ENCODE measurements around the gene SETD2.

SETD2 gene

DNA sequence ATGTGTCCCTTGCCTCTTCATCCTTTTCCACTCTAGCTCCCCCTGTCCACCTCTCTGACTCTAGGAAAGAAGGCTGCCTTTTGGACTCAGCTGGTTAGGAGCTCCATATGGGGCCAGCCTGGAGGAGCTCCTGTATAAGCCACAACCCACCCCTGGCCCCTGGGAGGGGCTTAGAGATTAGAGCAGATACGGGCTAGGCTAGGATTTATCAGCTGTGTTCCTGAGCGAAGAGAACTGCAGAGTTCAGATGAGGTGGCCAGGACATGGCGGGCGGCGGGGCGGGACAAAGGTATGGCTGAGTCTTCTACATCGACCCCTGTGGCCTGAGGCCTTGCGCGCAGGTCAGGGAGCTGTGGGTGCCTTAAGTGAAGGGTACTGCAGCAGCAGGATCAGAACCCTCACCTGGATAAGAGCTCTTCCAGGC, 176.6 kb downstream of the SETD2 start:
- no CpG with 5 or more reads among the region's 9 CpGs for WGBS (ENCODE audit: extremely low coverage, insufficient coverage, low lambda C conversion rate)

DNA sequence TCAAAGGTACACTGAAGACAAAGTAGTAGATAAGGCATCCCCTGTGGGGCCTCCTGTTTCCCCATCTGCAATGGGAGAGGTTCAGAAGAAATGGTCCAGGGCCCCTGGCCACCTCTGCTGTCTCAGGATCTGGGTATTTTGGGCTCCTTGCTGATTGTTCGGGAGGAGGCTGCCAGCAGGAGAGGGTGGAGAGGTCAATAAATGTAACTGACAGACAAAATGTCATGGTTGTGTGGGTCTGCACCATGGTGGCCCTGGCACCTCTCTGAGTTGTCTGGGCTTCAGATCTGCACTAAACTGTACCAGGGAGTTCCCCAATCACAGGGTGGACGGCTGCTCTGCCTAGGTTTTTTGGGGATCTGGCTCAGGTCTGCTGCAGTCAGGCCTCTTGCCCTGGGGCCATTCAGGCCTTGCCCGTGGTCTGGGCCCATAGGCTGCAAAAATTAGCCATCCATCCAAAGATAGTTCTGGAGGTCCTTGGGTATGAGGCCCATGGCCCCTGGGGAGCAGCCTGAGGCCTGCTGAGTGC, 177.1 kb downstream of the SETD2 start:
- no peak overlapping the region for H2BK120ac ChIP-seq (ENCODE audit: low read depth, low read length)
- peak overlapping the region; percentile 32 for H2BK5ac ChIP-seq (ENCODE audit: low read length)
- no peaks in the 10 kb centered on the region for H3K36me3 ChIP-seq (ENCODE audit: control insufficient read depth, insufficient read depth, low read length)
- no peak overlapping the region for H3K4ac ChIP-seq (ENCODE audit: low read depth, low read length)
- H4K5ac ChIP-seq (ENCODE audit: low read length): no peak overlapping the region
- H3K79me2 ChIP-seq (ENCODE audit: control insufficient read depth, insufficient read depth, low read length): no peaks in the 10 kb centered on the region
- H3K4me1 ChIP-seq (ENCODE audit: control insufficient read depth, low read depth, low read length): peaks cover 14% of the 10 kb centered on the region
- H3K4me3 ChIP-seq (ENCODE audit: low read length): no peak overlapping the region
- H3K27ac ChIP-seq (ENCODE audit: low read depth, low read length): no peak overlapping the region
- no peak overlapping the region for H2BK15ac ChIP-seq (replicated peaks; ENCODE audit: low read depth)
- H3K23ac ChIP-seq (ENCODE audit: low read length): no peak overlapping the region
- no peak overlapping the region for H4K8ac ChIP-seq (ENCODE audit: low read depth, low read length)
- peak overlapping the region; percentile 47 for H3K9ac ChIP-seq (ENCODE audit: low read length)
- no peak for DNase-seq
- no peak overlapping the region for H2AK5ac ChIP-seq (ENCODE audit: low read length)
- H3K4me2 ChIP-seq (ENCODE audit: low read length): no peak overlapping the region
- H3K18ac ChIP-seq (ENCODE audit: low read length): no peak overlapping the region
- no peaks in the 10 kb centered on the region for H3K79me1 ChIP-seq (ENCODE audit: low read length)
- no CpG with 5 or more reads among the region's 3 CpGs for WGBS (ENCODE audit: extremely low coverage, insufficient coverage, low lambda C conversion rate)
- no peaks in the 10 kb centered on the region for H3K27me3 ChIP-seq (ENCODE audit: insufficient read depth, low read length, poor library complexity)
- H3K56ac ChIP-seq (ENCODE audit: low read length): peak overlapping the region; percentile 37

More for the DNA sequence above, 176.6 kb downstream of the SETD2 start:
- peak overlapping the region; percentile 47 for H3K9ac ChIP-seq (ENCODE audit: low read length)
- no peak overlapping the region for H4K5ac ChIP-seq (ENCODE audit: low read length)
- peak overlapping the region; percentile 72 for H3K56ac ChIP-seq (ENCODE audit: low read length)
- peaks cover 14% of the 10 kb centered on the region for H3K4me1 ChIP-seq (ENCODE audit: control insufficient read depth, low read depth, low read length)
- H2AK5ac ChIP-seq (ENCODE audit: low read length): no peak overlapping the region
- H3K36me3 ChIP-seq (ENCODE audit: control insufficient read depth, insufficient read depth, low read length): no peaks in the 10 kb centered on the region
- H3K23ac ChIP-seq (ENCODE audit: low read length): no peak overlapping the region
- no peak overlapping the region for H3K27ac ChIP-seq (ENCODE audit: low read depth, low read length)
- H3K27me3 ChIP-seq (ENCODE audit: insufficient read depth, low read length, poor library complexity): no peaks in the 10 kb centered on the region
- H2BK5ac ChIP-seq (ENCODE audit: low read length): no peak overlapping the region
- H2BK15ac ChIP-seq (replicated peaks; ENCODE audit: low read depth): no peak overlapping the region
- no peaks in the 10 kb centered on the region for H3K79me2 ChIP-seq (ENCODE audit: control insufficient read depth, insufficient read depth, low read length)
- DNase-seq: peak; percentile 89
- no peak overlapping the region for H2BK120ac ChIP-seq (ENCODE audit: low read depth, low read length)
- no peak overlapping the region for H3K4ac ChIP-seq (ENCODE audit: low read depth, low read length)
- peak overlapping the region; percentile 42 for H3K18ac ChIP-seq (ENCODE audit: low read length)
- no peak overlapping the region for H4K8ac ChIP-seq (ENCODE audit: low read depth, low read length)
- H3K79me1 ChIP-seq (ENCODE audit: low read length): no peaks in the 10 kb centered on the region
- H3K4me2 ChIP-seq (ENCODE audit: low read length): no peak overlapping the region
- no peak overlapping the region for H3K4me3 ChIP-seq (ENCODE audit: low read length)

DNA sequence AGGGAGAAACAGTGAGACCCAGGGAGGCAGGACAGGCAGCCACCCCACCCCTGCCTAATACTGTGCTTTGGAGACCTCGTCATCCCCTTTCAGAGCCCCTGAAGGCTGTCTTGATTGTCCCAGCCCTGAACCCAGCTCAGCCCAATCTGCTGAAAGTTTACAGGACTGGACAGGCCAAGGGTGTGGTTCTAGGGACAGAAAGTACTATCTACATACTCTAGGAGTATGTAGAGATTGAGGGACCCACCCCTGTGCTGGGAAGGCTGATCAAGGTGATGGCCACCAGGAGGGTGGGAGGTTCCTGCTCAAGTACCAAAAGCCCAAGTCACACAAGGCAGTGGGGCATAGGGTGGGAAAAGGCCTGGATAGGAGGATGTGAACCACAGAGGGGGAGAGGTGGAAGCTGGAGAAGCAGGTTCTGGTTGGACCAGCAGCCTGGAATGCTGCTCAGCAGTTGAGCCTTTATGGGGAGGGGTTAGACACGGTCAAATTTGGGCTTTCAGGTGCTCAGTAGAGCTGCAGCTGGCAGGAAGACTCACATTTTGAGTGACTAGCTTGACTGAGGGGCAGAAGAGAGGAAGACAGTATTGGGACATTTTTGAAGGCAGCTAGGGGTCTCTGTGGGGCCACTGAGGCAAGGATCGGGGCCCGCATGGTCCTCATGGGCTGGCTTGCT, 177.7 kb downstream of the SETD2 start:
- WGBS (ENCODE audit: extremely low coverage, insufficient coverage, low lambda C conversion rate): no CpG with 5 or more reads among the region's 4 CpGs
- no peak for DNase-seq
- H3K18ac ChIP-seq (ENCODE audit: low read length): no peak overlapping the region
- H3K56ac ChIP-seq (ENCODE audit: low read length): no peak overlapping the region
- no peak overlapping the region for H3K23ac ChIP-seq (ENCODE audit: low read length)
- H2BK120ac ChIP-seq (ENCODE audit: low read depth, low read length): no peak overlapping the region
- H3K9ac ChIP-seq (ENCODE audit: low read length): no peak overlapping the region
- no peak overlapping the region for H2BK15ac ChIP-seq (replicated peaks; ENCODE audit: low read depth)
- no peak overlapping the region for H4K8ac ChIP-seq (ENCODE audit: low read depth, low read length)
- peaks cover 18% of the 10 kb centered on the region for H3K4me1 ChIP-seq (ENCODE audit: control insufficient read depth, low read depth, low read length)
- H3K79me2 ChIP-seq (ENCODE audit: control insufficient read depth, insufficient read depth, low read length): no peaks in the 10 kb centered on the region
- no peak overlapping the region for H3K4ac ChIP-seq (ENCODE audit: low read depth, low read length)
- no peak overlapping the region for H3K4me2 ChIP-seq (ENCODE audit: low read length)
- H2AK5ac ChIP-seq (ENCODE audit: low read length): no peak overlapping the region
- no peak overlapping the region for H4K5ac ChIP-seq (ENCODE audit: low read length)
- H3K79me1 ChIP-seq (ENCODE audit: low read length): no peaks in the 10 kb centered on the region
- H3K27me3 ChIP-seq (ENCODE audit: insufficient read depth, low read length, poor library complexity): no peaks in the 10 kb centered on the region
- H3K27ac ChIP-seq (ENCODE audit: low read depth, low read length): no peak overlapping the region
- H3K4me3 ChIP-seq (ENCODE audit: low read length): no peak overlapping the region
- H2BK5ac ChIP-seq (ENCODE audit: low read length): no peak overlapping the region
- no peaks in the 10 kb centered on the region for H3K36me3 ChIP-seq (ENCODE audit: control insufficient read depth, insufficient read depth, low read length)

DNA sequence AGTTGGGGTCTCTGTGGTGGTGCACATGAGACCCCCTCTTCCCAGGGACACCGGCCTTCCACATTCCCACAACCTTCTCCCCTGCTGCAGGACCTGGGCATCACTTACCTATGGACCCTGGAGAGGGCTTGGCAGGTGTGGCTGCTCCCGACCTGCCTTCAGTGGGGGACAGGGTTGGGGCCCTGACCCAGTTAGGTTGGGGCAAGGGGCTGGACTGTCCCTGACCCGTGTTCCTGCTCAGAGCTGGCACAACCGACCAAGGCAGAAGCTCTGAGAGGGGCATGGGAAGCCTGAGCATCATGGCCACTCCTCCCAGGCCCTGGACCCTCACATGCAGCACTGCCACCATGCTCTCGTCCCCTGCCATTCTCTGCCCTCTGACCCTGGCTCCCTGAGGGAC, 178.3 kb downstream of the SETD2 start:
- WGBS (ENCODE audit: extremely low coverage, insufficient coverage, low lambda C conversion rate): no CpG with 5 or more reads among the region's 5 CpGs
- Histone ChIP-seq H2BK15ac (replicated peaks; ENCODE audit: low read depth) (no peak overlapping the region), H3K36me3 (ENCODE audit: control insufficient read depth, insufficient read depth, low read length) (no peaks in the 10 kb centered on the region), H2BK5ac (ENCODE audit: low read length) (no peak overlapping the region), H3K4me1 (ENCODE audit: control insufficient read depth, low read depth, low read length) (peaks cover 18% of the 10 kb centered on the region), H3K23ac (ENCODE audit: low read length) (no peak overlapping the region), H4K5ac (ENCODE audit: low read length) (no peak overlapping the region), H3K18ac (ENCODE audit: low read length) (no peak overlapping the region), H3K4ac (ENCODE audit: low read depth, low read length) (no peak overlapping the region), H4K8ac (ENCODE audit: low read depth, low read length) (no peak overlapping the region), H3K79me2 (ENCODE audit: control insufficient read depth, insufficient read depth, low read length) (no peaks in the 10 kb centered on the region), H3K4me3 (ENCODE audit: low read length) (no peak overlapping the region), H3K9ac (ENCODE audit: low read length) (no peak overlapping the region), H3K27me3 (ENCODE audit: insufficient read depth, low read length, poor library complexity) (no peaks in the 10 kb centered on the region), H3K79me1 (ENCODE audit: low read length) (peaks cover 2% of the 10 kb centered on the region), H2AK5ac (ENCODE audit: low read length) (no peak overlapping the region), H3K4me2 (ENCODE audit: low read length) (no peak overlapping the region), H2BK120ac (ENCODE audit: low read depth, low read length) (no peak overlapping the region), H3K56ac (ENCODE audit: low read length) (no peak overlapping the region), H3K27ac (ENCODE audit: low read depth, low read length) (no peak overlapping the region)
- no peak for DNase-seq

DNA sequence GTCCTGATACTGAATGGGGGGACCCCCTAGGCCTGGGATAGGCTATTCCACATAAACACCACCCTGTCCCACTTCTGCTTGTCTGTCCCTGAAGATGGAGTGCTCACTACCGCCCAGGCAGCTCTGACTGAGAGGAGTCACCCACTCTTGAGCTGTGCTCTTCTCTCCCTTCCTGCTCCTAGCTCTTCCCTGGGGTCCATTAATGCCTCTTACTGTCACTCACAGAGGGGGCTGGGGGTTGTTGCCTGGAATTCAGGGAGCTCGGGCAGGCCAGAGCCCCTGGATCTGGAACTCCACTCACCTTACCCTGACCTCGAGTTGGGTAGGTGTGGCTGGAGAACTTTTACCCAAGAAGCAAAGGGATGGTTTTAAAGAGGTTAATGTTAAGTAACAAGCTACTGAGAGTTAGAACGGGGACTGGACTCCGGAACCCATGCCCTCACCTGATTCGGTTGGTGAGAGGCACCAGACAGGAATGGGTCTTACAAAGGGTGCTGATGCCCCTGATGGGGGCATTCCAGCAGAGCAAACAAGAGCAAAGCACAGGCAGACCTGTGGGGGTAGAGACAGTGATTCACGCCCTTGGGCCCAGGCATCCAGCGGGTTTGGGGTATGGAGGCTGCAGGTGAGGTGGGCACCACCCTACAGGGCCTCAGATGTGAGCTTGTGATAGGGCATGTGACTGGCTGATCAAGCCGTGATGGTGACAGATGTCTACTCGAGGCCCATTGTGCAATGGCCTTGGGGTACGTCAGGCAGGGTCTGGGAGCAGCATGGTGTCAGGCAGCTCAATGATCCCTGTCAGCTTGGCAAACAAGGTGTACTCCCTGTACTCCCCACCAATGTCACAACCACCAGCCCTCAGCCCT, 179.1 kb downstream of the SETD2 start:
- H3K4ac ChIP-seq (ENCODE audit: low read depth, low read length): no peak overlapping the region
- no peak overlapping the region for H3K27ac ChIP-seq (ENCODE audit: low read depth, low read length)
- no peak overlapping the region for H3K23ac ChIP-seq (ENCODE audit: low read length)
- no peak overlapping the region for H2BK120ac ChIP-seq (ENCODE audit: low read depth, low read length)
- H2BK15ac ChIP-seq (replicated peaks; ENCODE audit: low read depth): no peak overlapping the region
- H4K5ac ChIP-seq (ENCODE audit: low read length): no peak overlapping the region
- peaks cover 3% of the 10 kb centered on the region for H3K79me1 ChIP-seq (ENCODE audit: low read length)
- no CpG with 5 or more reads among the region's 11 CpGs for WGBS (ENCODE audit: extremely low coverage, insufficient coverage, low lambda C conversion rate)
- DNase-seq: no peak
- H2AK5ac ChIP-seq (ENCODE audit: low read length): peak overlapping the region; percentile 55
- no peak overlapping the region for H3K4me2 ChIP-seq (ENCODE audit: low read length)
- H3K9ac ChIP-seq (ENCODE audit: low read length): no peak overlapping the region
- no peak overlapping the region for H2BK5ac ChIP-seq (ENCODE audit: low read length)
- no peak overlapping the region for H3K18ac ChIP-seq (ENCODE audit: low read length)
- H3K4me1 ChIP-seq (ENCODE audit: control insufficient read depth, low read depth, low read length): peaks cover 18% of the 10 kb centered on the region
- H3K79me2 ChIP-seq (ENCODE audit: control insufficient read depth, insufficient read depth, low read length): no peaks in the 10 kb centered on the region
- no peaks in the 10 kb centered on the region for H3K36me3 ChIP-seq (ENCODE audit: control insufficient read depth, insufficient read depth, low read length)
- H3K56ac ChIP-seq (ENCODE audit: low read length): no peak overlapping the region
- H3K4me3 ChIP-seq (ENCODE audit: low read length): no peak overlapping the region
- H4K8ac ChIP-seq (ENCODE audit: low read depth, low read length): no peak overlapping the region
- H3K27me3 ChIP-seq (ENCODE audit: insufficient read depth, low read length, poor library complexity): no peaks in the 10 kb centered on the region

All from mesendoderm (in vitro differentiated cells).